ENCODE measurements around the gene PARVB.

DNA sequence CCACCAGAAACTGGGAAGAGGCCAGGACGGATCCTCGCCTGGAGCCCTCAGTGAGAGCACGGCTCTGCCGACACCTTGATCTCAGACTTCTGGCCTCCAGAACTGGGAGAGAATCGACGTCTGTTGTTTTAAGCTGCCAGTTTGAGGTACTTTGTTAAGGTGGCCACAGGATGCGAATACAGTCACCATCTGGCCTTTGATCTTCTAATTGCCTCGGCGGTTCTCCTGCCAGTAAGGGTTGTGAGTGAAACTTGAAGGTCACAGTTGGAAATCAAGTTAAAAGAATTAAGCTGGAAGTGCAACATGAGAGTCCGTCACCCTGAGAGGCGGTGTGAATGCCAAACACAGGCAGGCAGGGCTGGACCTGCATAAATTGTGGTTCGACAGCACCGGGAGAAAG is 27.9 kb downstream of the PARVB start:
- TF ChIP-seq, protein P1, sequence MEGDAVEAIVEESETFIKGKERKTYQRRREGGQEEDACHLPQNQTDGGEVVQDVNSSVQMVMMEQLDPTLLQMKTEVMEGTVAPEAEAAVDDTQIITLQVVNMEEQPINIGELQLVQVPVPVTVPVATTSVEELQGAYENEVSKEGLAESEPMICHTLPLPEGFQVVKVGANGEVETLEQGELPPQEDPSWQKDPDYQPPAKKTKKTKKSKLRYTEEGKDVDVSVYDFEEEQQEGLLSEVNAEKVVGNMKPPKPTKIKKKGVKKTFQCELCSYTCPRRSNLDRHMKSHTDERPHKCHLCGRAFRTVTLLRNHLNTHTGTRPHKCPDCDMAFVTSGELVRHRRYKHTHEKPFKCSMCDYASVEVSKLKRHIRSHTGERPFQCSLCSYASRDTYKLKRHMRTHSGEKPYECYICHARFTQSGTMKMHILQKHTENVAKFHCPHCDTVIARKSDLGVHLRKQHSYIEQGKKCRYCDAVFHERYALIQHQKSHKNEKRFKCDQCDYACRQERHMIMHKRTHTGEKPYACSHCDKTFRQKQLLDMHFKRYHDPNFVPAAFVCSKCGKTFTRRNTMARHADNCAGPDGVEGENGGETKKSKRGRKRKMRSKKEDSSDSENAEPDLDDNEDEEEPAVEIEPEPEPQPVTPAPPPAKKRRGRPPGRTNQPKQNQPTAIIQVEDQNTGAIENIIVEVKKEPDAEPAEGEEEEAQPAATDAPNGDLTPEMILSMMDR (IDR thresholded peaks at IDR 0.05 in 2 of 3, conservative IDR thresholded peaks at IDR 0.05 in 1 of 3; ENCODE audit: control insufficient read depth in 2 of 3, extremely low read depth in 1 of 3, insufficient read depth in 1 of 3, low read depth in 3 of 3, low read length in 3 of 3): no peak
- no peak for TF ChIP-seq CBX5 (IDR thresholded peaks at IDR 0.05; ENCODE audit: low read depth)
- TF ChIP-seq SREBF1 (IDR thresholded peaks at IDR 0.05; ENCODE audit: low read length): no peak
- TF ChIP-seq FOXK2 (IDR thresholded peaks at IDR 0.05): no peak
- no peak for TF ChIP-seq ZNF384 (IDR thresholded peaks at IDR 0.05; ENCODE audit: borderline replicate concordance, low read depth, low read length)
- TF ChIP-seq ZSCAN29 (IDR thresholded peaks at IDR 0.05): no peak
- TF ChIP-seq DPF2 (IDR thresholded peaks at IDR 0.05): no peak
- TF ChIP-seq MXI1 (IDR thresholded peaks at IDR 0.05; ENCODE audit: low read depth, low read length): no peak

All from GM12878 (cell line).